Neural progenitor cell (in vitro differentiated cells): ENCODE data around the gene PLA1A.

Source experiments
- CTCF ChIP-seq: fragments of 200-600 bp; sonication (generic); IDR thresholded peaks from 2 replicates; pipeline ENCODE4 v1.5.1; 2017; ENCODE audit warnings: antibody characterized with exemption, mild to moderate bottlenecking
- EZH2 ChIP-seq: fragments of 200-600 bp; sonication (generic); IDR thresholded peaks from 2 replicates; pipeline ENCODE4 v1.6.1; 2017; ENCODE audit warnings: antibody characterized with exemption, mild to moderate bottlenecking, moderate library complexity
- EZH2phosphoT487 ChIP-seq: fragments of 200-600 bp; sonication (generic); IDR thresholded peaks from 2 replicates; pipeline ENCODE4 v1.6.1; 2017; ENCODE audit warnings: antibody characterized with exemption

GRCh38 chr3:119624002-119624720, 26.5 kb downstream of the PLA1A start:
- TF ChIP-seq EZH2 (no peak), CTCF (no peak), EZH2phosphoT487 (no peak)
